ENCODE measurements around the gene NECAB2.

The NECAB2 gene

GRCh38 chr16:83994703-83995102 lies 26.7 kb downstream of the NECAB2 start:
- no peaks in the 10 kb centered on the region for H3K36me3 ChIP-seq (ENCODE audit: insufficient read depth, low read length)
- ATAC-seq (ENCODE audit: insufficient read depth, low read depth) (no peak), DNase-seq (no peak)
- peaks cover 13% of the 10 kb centered on the region for H3K27me3 ChIP-seq (ENCODE audit: insufficient read depth, low read length, poor library complexity)
- H3K79me2 ChIP-seq (ENCODE audit: insufficient read depth, low read length) = no peaks in the 10 kb centered on the region
- no peak overlapping the region for H3K4me2 ChIP-seq (ENCODE audit: insufficient read depth, low read length)
- no peak overlapping the region for H3K9ac ChIP-seq (ENCODE audit: low read depth, low read length)
- TF ChIP-seq EZH2 (IDR thresholded peaks at IDR 0.05; ENCODE audit: borderline replicate concordance, low read depth, low read length, severe bottlenecking) (no peak), CTCF (IDR thresholded peaks at IDR 0.05; ENCODE audit: borderline replicate concordance, extremely low read depth, low read length, poor library complexity, severe bottlenecking) (no peak)
- no peak overlapping the region for H3K4me3 ChIP-seq (ENCODE audit: low read depth in 1 of 2, low read length in 2 of 2)
- no peak overlapping the region for H3K27ac ChIP-seq (ENCODE audit: low read length)
- H3K4me1 ChIP-seq (ENCODE audit: insufficient read depth, low read length) = no peaks in the 10 kb centered on the region
- no peaks in the 10 kb centered on the region for H4K20me1 ChIP-seq (ENCODE audit: insufficient read depth, low read length)
- no peak overlapping the region for H2AFZ ChIP-seq (ENCODE audit: low read depth, low read length)
- no peaks in the 10 kb centered on the region for H3K9me3 ChIP-seq (ENCODE audit: insufficient read depth, low read length, severe bottlenecking)

GRCh38 chr16:83995754-83996153 lies 27.7 kb downstream of the NECAB2 start:
- no peak overlapping the region for H3K4me2 ChIP-seq (ENCODE audit: insufficient read depth, low read length)
- H3K27ac ChIP-seq (ENCODE audit: low read length) = no peak overlapping the region
- H3K36me3 ChIP-seq (ENCODE audit: insufficient read depth, low read length) = no peaks in the 10 kb centered on the region
- no peak overlapping the region for H3K9ac ChIP-seq (ENCODE audit: low read depth, low read length)
- H3K79me2 ChIP-seq (ENCODE audit: insufficient read depth, low read length) = no peaks in the 10 kb centered on the region
- DNase-seq (no peak), ATAC-seq (ENCODE audit: insufficient read depth, low read depth) (no peak)
- TF ChIP-seq CTCF (IDR thresholded peaks at IDR 0.05; ENCODE audit: borderline replicate concordance, extremely low read depth, low read length, poor library complexity, severe bottlenecking) = no peak
- no peak for TF ChIP-seq EZH2 (IDR thresholded peaks at IDR 0.05; ENCODE audit: borderline replicate concordance, low read depth, low read length, severe bottlenecking)
- H3K27me3 ChIP-seq (ENCODE audit: insufficient read depth, low read length, poor library complexity) = peaks cover 13% of the 10 kb centered on the region
- H2AFZ ChIP-seq (ENCODE audit: low read depth, low read length) = no peak overlapping the region
- H4K20me1 ChIP-seq (ENCODE audit: insufficient read depth, low read length) = no peaks in the 10 kb centered on the region
- no peak overlapping the region for H3K4me3 ChIP-seq (ENCODE audit: low read depth in 1 of 2, low read length in 2 of 2)
- H3K9me3 ChIP-seq (ENCODE audit: insufficient read depth, low read length, severe bottlenecking) = no peaks in the 10 kb centered on the region
- no peaks in the 10 kb centered on the region for H3K4me1 ChIP-seq (ENCODE audit: insufficient read depth, low read length)

- no peak for ATAC-seq (ENCODE audit: insufficient read depth, low read depth)
- no peak for DNase-seq
- H3K4me1 ChIP-seq (ENCODE audit: insufficient read depth, low read length) = no peaks in the 10 kb centered on the region
These were observed 28.6 kb downstream of the NECAB2 start for GRCh38 chr16:83996481-83997252.

More at GRCh38 chr16:83996481-83997252, 28.6 kb downstream of the NECAB2 start:
- Histone ChIP-seq H3K36me3 (ENCODE audit: insufficient read depth, low read length) (no peaks in the 10 kb centered on the region), H3K4me3 (ENCODE audit: low read depth in 1 of 2, low read length in 2 of 2) (no peak overlapping the region), H3K27me3 (ENCODE audit: insufficient read depth, low read length, poor library complexity) (peaks cover 13% of the 10 kb centered on the region), H2AFZ (ENCODE audit: low read depth, low read length) (no peak overlapping the region), H4K20me1 (ENCODE audit: insufficient read depth, low read length) (no peaks in the 10 kb centered on the region), H3K9ac (ENCODE audit: low read depth, low read length) (no peak overlapping the region), H3K9me3 (ENCODE audit: insufficient read depth, low read length, severe bottlenecking) (no peaks in the 10 kb centered on the region), H3K4me2 (ENCODE audit: insufficient read depth, low read length) (no peak overlapping the region), H3K79me2 (ENCODE audit: insufficient read depth, low read length) (no peaks in the 10 kb centered on the region), H3K27ac (ENCODE audit: low read length) (no peak overlapping the region)
- TF ChIP-seq CTCF (IDR thresholded peaks at IDR 0.05; ENCODE audit: borderline replicate concordance, extremely low read depth, low read length, poor library complexity, severe bottlenecking) (peak; percentile 28), EZH2 (IDR thresholded peaks at IDR 0.05; ENCODE audit: borderline replicate concordance, low read depth, low read length, severe bottlenecking) (no peak)
